GM21717 (cell line): Measurements from ENCODE around the gene TXNRD1.
"Not testable (repeated sequence)": the region's sequence is repeated elsewhere in the genome, so short reads cannot be mapped to it uniquely, and the experiment has no call there.

Experiments
- ATAC-seq: cut with Tn5 transposase; IDR thresholded peaks from one replicate; pipeline ENCODE4 v1.9.1; 2021; ENCODE audit warnings: mild to moderate bottlenecking, moderate library complexity; ENCODE audit not compliant: unreplicated experiment

TXNRD1 gene

DNA sequence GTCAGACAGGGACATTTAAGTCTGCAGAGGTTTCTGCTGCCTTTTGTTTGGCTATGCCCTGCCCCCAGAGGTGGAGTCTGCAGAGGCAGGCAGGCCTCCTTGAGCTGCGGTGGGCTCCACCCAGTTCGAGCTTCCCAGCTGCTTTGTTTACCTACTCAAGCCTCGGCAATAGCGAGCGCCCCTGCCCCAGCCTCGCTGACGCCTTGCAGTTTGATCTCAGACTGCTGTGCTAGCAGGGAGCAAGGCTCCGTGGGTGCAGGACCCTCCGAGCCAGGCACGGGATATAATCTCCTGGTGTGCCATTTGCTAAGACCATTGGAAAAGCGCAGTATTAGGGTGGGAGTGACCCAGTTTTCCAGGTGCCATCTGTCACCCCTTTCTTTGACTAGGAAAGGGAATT is 178.5 kb downstream of the TXNRD1 start:
- not testable (repeated sequence) for ATAC-seq
